Ureter (tissue), 1 donor: ENCODE measurements around the gene IER5L. TPM values are rescaled to one million over a fixed set of nuclear protein-coding genes. Genes with fewer than 3 reads are reported as not detected.
"Not testable (repeated sequence)": the region's sequence is repeated elsewhere in the genome, so short reads cannot be mapped to it uniquely, and the experiment has no call there.

Experiments used
- DNase-seq: peaks from one replicate; pipeline ENCODE4 v3.0.0-alpha.2; 2020; ENCODE audit warnings: low spot score
- total RNA-seq: library from RNA; stranded (reverse); gene quantifications from one replicate; pipeline ENCODE4 v1.2.4, GENCODE V29; 2023
- donor health status: DM: yes; HTN: yes; CAD: no.

The IER5L gene
- total RNA-seq, 1 donor from 2014 or later = 16.0 TPM

DNA sequence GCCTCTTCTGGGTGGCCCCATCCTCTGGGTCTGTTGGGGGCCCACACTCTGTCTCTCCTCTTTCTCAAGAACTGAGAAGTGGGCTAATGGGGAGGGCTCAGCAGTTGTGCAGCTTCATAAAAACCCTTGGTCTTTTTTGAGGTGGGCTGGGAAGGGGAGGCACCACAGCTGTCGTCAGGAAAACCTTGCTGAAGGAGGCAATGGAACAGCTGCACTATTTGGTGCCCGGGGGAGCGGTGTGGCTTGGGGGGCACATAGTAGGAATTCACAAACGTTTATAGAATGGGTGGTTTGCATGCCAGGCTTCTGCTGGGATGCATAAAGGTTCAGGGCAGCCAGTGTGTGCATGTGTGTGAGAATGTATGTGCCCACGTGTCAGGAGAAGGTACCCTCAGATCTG is 3.2 kb upstream of the IER5L start:
- DNase-seq = no peak

GRCh38 chr9:129178568-129179382 is 714 bp upstream of the IER5L start:
- DNase-seq = no peak

GRCh38 chr9:129177443-129177790 is 644 bp downstream of the IER5L start:
- DNase-seq = no peak

- peak; percentile 60 for DNase-seq
Observed at GRCh38 chr9:129176701-129177442, 1.2 kb downstream of the IER5L start.

DNA sequence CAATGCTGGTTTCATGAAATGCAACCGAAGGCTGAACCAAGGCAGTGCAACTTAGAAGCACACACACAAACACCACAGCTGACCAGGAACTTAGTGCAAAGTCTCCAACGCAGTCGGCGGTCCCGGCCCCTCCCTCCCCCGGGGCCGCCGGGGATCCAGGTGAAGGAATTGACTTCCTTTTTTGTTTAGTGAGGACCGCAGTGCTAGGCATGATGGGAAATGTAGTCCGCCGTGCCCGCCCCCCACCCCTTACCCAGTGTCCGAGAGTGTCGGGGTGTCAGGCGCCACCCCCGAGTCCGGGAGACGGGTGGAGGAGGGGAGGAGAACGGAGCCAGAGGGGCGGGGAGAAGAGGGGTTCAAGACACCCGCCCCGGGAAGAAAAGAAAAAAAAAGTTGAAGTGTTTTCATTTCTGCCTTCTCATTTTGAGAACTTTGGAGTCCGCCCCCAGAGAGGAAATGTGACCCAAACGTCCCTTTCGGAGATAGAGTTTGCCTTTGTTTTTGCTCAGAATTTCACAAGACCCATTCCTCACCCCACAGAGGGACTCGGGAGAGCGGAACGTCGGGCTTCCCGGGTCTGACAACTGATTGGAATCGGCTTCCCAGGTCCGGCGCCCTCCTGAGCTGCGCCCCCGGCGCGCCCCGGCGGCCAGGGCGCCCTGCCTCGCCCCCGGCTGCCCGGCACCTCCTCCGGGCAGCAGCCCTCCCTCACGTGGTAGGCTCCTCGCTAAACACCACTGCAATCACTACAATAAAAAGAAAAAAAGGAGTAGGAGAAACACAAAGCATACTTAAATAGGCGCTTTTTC is 2.0 kb downstream of the IER5L start:
- DNase-seq = peak; percentile 93

GRCh38 chr9:129175515-129175824 is 2.6 kb downstream of the IER5L start:
- DNase-seq = no peak

- peak; percentile 93 for DNase-seq
Observed at GRCh38 chr9:129174724-129175514, 3.1 kb downstream of the IER5L start.

GRCh38 chr9:129174102-129174723 is 3.8 kb downstream of the IER5L start:
- peak; percentile 93 for DNase-seq

GRCh38 chr9:129173296-129174101 is 4.6 kb downstream of the IER5L start:
- DNase-seq = no peak

DNA sequence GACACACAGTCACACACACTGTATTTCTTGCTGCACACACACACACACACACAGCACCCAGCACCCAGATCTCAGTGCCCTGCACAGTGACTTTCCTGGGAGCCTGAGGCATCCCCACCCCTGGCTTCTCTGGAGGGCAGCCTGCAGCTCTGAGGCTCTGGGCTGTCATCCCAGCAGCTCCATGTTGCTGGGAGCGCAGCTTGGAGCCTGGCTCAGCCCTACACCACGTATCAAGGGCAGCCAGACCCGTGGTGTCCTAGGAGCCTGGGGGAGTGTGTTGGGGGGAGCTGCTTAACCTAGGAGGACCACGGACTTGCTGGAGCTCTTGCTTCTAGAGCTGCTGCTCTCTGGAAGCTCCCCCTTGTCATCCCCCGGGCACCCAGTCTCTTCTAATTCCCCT is 5.2 kb downstream of the IER5L start:
- no peak for DNase-seq

GRCh38 chr9:129171993-129172751 is 5.9 kb downstream of the IER5L start:
- no peak for DNase-seq

DNA sequence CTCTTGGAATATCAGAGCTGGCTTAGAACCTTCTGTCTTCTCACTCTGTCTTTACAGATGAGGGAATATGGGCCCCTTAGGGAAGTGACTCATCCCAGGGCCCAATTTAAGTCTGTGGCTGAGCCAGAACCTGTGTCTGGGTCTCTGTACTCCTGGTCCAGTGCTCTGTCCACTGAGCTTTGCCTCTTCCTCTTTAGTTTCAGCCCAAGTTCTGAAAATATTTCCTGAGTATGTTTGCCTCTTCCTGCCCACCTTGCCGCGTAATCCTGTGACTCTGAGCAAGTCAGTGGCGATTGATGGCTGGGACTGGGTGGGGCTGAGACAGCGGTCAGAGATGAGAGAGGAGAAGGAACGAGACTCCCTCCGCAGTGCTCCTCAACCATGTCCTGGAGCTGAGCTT is 7.8 kb downstream of the IER5L start:
- no peak for DNase-seq

GRCh38 chr9:129166623-129167557 is 11.2 kb downstream of the IER5L start:
- DNase-seq = peak; percentile 94

GRCh38 chr9:129165198-129165597 is 12.9 kb downstream of the IER5L start:
- DNase-seq = no peak

DNA sequence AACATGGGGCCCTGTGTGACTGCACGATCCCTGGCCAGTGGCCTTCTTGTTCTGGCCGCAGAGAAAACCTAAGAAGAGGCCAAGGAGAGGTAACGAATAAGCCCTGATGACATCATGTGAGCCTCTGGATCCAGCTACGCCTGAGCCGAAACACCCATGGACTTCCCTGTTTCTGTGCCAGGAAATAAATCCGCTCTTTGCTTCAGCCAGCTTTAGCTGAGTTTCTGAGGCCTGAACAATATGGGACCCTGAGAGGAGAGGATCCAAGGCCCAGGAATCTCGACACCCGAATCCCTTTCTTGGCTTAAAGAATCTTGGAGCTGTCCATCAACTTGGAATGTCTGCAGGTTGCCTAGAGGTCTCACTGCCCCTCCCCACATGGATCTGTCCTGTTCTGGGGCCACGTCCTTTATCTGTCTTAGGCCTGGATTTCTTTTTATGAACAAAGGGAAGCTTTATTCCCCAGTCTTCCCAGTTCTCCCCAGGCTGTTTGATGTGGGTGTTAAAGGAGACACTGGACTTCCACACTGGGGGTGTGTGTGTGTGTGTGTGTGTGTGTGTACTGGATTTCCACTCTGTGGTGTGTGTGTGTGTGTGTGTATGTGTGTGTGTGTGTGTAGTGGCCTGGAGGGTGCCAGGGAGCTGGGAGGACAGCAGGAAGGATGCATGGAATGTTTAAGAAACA is 13.7 kb downstream of the IER5L start:
- no peak for DNase-seq

GRCh38 chr9:129163753-129164152 is 14.3 kb downstream of the IER5L start:
- no peak for DNase-seq

DNA sequence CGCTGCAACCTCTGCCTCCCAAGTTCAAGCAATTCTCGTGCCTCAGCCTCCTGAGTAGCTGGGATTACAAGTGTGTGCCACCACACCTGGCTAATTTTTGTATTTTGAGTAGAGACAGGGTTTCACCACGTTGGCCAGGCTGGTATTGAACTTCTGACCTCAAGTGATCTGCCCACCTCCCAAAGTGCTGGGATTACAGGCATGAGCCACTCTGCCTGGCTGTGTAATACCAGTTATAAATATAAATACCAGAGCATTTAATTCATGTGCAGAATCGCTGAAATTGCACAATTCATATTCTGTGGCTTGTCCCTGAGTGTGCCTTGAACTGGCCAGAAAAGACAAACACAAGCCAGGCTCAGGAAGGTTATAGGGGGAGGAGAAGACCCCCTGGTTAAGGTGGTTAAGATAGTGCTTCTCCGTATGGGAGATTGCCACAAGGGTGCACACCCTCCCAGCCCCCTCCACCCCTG is 14.8 kb downstream of the IER5L start:
- DNase-seq = not testable (repeated sequence)
